ENCODE measurements around the gene IL4. TPM values are rescaled to one million over a fixed set of nuclear protein-coding genes. Genes with fewer than 3 reads are reported as not detected.

Gene IL4
- total and polyA plus RNA-seq, 8 donors, result not detected

DNA sequence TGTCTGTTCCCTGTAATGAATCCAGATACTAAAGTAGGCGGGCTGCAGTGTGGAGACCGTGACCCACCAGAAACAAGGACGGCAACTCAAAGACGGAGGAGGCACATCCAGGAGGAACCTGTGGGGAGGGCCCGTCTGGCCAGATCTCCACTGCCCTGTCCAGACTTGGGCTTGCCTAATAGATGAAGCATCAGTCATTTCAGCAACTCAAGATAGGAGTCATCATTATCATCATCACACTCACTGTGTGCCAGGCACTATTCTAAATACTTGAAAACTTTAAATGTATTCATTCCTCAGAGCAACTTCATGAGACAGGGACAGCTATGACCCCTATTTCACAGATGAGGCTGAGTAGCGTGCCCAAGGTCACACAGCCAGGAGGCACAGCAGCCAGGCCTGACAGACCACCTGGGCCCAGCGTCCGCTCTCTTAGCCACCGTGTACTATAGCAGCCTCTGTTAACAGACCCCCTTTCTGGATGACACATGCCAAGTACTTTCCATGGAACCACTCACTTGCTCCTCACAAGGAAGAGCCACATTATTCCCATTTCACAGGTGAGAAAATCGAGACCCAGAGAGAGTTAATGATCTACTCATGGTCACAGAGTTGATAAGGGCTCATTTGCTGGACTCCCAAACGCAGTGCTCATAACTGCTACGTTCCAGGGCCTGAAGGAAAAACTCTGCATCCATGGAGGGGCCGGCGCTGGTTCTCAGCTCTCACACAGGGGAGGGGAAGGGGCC lies 4.9 kb upstream of the IL4 start:
- DNase-seq (no peak), ATAC-seq (no peak), FAIRE-seq (no peak)
- 80 to 87% methylated on average over 14 of the region's 14 CpGs for WGBS, 2 donors
- intact Hi-C loops (cut with DNase I), result no loop called here
- Histone ChIP-seq H3K4me3 (no peak overlapping the region), H3K9me3 (no peaks in the 10 kb centered on the region), H3K36me3 (no peaks in the 10 kb centered on the region), H3K27ac (no peak overlapping the region), H3K4me1 (no peaks in the 10 kb centered on the region), H3K27me3 (no peaks in the 10 kb centered on the region)
- TF ChIP-seq CTCF (IDR thresholded peaks at IDR 0.05), result no peak

DNA sequence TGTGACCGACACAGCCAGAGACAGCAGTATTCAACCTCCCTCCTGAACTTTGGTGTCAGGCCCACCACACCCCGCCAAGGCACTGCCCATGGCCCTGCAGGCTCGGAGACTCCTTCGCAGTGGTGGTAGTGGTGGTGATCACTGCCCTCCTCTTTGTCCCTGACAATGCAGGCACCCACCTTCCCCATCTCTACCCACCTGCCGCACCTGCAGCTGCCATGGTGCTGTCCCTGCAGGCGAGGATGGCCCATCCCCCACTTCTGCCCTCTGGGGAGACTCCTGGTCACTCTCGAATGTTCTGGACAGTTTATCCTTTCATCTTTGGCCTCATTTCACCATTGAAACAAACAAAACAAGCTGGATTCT lies 4.4 kb upstream of the IL4 start:
- Histone ChIP-seq H3K36me3 (no peaks in the 10 kb centered on the region), H3K4me1 (no peaks in the 10 kb centered on the region), H3K27ac (no peak overlapping the region), H3K4me3 (no peak overlapping the region), H3K9me3 (no peaks in the 10 kb centered on the region), H3K27me3 (no peaks in the 10 kb centered on the region)
- TF ChIP-seq CTCF (IDR thresholded peaks at IDR 0.05), result no peak
- FAIRE-seq (no peak), ATAC-seq (no peak), DNase-seq (no peak)
- 71 to 77% methylated on average over 7 of the region's 7 CpGs for WGBS, 2 donors
- intact Hi-C loops (cut with DNase I), result no loop called here

- no peaks in the 10 kb centered on the region for H3K4me1 ChIP-seq
- ATAC-seq, result no peak
- no peak overlapping the region for H3K4me3 ChIP-seq
- no peaks in the 10 kb centered on the region for H3K27me3 ChIP-seq
- no peaks in the 10 kb centered on the region for H3K9me3 ChIP-seq
- FAIRE-seq, result no peak
- 82 to 85% methylated on average over 16 of the region's 16 CpGs for WGBS, 2 donors
- H3K36me3 ChIP-seq, result no peaks in the 10 kb centered on the region
- no peak for DNase-seq
- no peak overlapping the region for H3K27ac ChIP-seq
- no peak for TF ChIP-seq CTCF (IDR thresholded peaks at IDR 0.05)
- intact Hi-C loops (cut with DNase I), result no loop called here
Measured at GRCh38 chr5:132669966-132670882, 3.6 kb upstream of the IL4 start.

DNA sequence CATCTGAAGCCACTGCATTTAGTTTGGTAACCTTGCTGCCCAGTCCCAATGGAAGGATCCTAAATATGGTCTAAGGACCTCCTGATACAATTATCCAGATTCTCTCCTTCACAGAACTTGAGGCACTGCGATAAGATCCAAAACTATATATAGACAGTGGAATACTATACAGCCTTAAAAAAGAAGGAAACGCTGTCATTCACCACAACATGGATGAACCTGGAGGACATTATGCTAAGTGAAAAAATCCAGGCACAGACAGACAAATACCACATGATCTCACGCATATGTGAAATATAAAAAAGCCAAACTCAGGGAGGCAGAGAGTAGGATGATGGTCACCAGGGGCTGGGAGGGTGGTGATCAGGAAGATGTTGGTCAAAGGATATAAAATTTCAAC lies 2.8 kb upstream of the IL4 start:
- no peak overlapping the region for H3K4me3 ChIP-seq
- no peak overlapping the region for H3K27ac ChIP-seq
- no peaks in the 10 kb centered on the region for H3K4me1 ChIP-seq
- FAIRE-seq, result no peak
- H3K9me3 ChIP-seq, result no peaks in the 10 kb centered on the region
- TF ChIP-seq CTCF (IDR thresholded peaks at IDR 0.05), result no peak
- ATAC-seq, result no peak
- intact Hi-C loops (cut with DNase I), result no loop called here
- H3K27me3 ChIP-seq, result no peaks in the 10 kb centered on the region
- H3K36me3 ChIP-seq, result no peaks in the 10 kb centered on the region
- no peak for DNase-seq
- WGBS, 2 donors, result 93 to 98% methylated on average over 3 of the region's 3 CpGs

DNA sequence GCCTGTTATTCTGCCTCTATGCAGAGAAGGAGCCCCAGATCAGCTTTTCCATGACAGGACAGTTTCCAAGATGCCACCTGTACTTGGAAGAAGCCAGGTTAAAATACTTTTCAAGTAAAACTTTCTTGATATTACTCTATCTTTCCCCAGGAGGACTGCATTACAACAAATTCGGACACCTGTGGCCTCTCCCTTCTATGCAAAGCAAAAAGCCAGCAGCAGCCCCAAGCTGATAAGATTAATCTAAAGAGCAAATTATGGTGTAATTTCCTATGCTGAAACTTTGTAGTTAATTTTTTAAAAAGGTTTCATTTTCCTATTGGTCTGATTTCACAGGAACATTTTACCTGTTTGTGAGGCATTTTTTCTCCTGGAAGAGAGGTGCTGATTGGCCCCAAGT lies 301 bp upstream of the IL4 start:
- no peak for TF ChIP-seq CTCF (IDR thresholded peaks at IDR 0.05)
- intact Hi-C loops (cut with DNase I), result no loop called here
- no peak overlapping the region for H3K27ac ChIP-seq
- no peak for DNase-seq
- H3K9me3 ChIP-seq, result no peaks in the 10 kb centered on the region
- FAIRE-seq, result no peak
- H3K36me3 ChIP-seq, result no peaks in the 10 kb centered on the region
- ATAC-seq, result no peak
- no peaks in the 10 kb centered on the region for H3K4me1 ChIP-seq
- H3K4me3 ChIP-seq, result no peak overlapping the region
- whole genome bisulfite sequencing, 2 donors, result 51 to 53% methylated on average over 1 of the region's 1 CpG
- no peaks in the 10 kb centered on the region for H3K27me3 ChIP-seq

All from pancreas (tissue), 10 donors.